ENCODE results near the gene EFCAB5. TPM values are rescaled to one million over a fixed set of nuclear protein-coding genes. Genes with fewer than 3 reads are reported as not detected.
A peak's percentile ranks its signal among the peaks of the same experiment; 100 is the strongest.
"Not testable (repeated sequence)": the region's sequence is repeated elsewhere in the genome, so short reads cannot be mapped to it uniquely, and the experiment has no call there.

EFCAB5 gene
- 1 to 10 TPM in 4 of 6 donors, under 1 TPM in 1, not detected in 1; 0.88 to 2.6 (median 1.6) TPM for polyA plus RNA-seq (ENCODE audit: low read depth in 6 of 6)

DNA sequence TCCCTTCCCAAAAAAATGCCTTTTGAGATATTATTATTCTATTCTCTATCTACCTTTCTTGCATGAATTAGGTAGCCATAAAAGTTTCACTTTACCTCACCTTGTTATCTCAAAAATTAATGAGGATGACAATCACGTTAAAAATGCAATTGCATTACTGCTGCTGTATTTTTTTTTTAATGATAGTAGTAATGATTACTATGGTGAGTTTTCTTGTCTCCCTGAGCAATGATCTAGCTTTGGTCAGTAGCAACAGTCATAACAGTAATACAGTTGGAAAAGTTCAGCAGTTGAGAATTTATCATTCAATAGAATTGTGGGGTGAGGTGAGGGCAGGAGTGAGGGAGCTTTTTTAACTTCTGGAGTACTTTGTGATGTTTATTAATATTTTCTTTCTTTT is at the start of gene EFCAB5:
EFCAB5 (plus strand) TSS at position 301 of the 400 bp plus-strand sequence. CDS start 163 bp downstream, outside the sequence.
- DNase-seq (no peak), ATAC-seq (ENCODE audit: low read depth in 2 of 2) (no peak)
- peaks cover 0 to 10% (median 10%) of the 10 kb centered on the region in 3 donors for H3K4me1 Mint-ChIP-seq
- no peaks in the 10 kb centered on the region for H3K36me3 Mint-ChIP-seq
- no peak within 1 kb of the TSS for H3K4me3 Mint-ChIP-seq
- no peaks in the 10 kb centered on the region for H3K27me3 Mint-ChIP-seq
- no peaks in the 10 kb centered on the region for H3K9me3 Mint-ChIP-seq
- H3K27ac Mint-ChIP-seq = no peak within 1 kb of the TSS

GRCh38 chr17:29892201-29892600 is 49.2 kb upstream of the EFCAB5 start:
- peak overlapping the region in 3 of 6 donors; percentile 1 to 49 (median 47) for H3K27ac Mint-ChIP-seq
- peaks cover 6 to 24% (median 9%) of the 10 kb centered on the region in 7 donors for H3K9me3 Mint-ChIP-seq
- H3K4me3 Mint-ChIP-seq = peak overlapping the region in 1 of 8 donors; percentile 55
- DNase-seq = no peak
- peaks cover 25 to 41% (median 30%) of the 10 kb centered on the region in 3 donors for H3K4me1 Mint-ChIP-seq
- ATAC-seq (ENCODE audit: low read depth in 2 of 2) = no peak
- peaks cover 7 to 19% of the 10 kb centered on the region in 2 donors for H3K36me3 Mint-ChIP-seq
- no peaks in the 10 kb centered on the region for H3K27me3 Mint-ChIP-seq

DNA sequence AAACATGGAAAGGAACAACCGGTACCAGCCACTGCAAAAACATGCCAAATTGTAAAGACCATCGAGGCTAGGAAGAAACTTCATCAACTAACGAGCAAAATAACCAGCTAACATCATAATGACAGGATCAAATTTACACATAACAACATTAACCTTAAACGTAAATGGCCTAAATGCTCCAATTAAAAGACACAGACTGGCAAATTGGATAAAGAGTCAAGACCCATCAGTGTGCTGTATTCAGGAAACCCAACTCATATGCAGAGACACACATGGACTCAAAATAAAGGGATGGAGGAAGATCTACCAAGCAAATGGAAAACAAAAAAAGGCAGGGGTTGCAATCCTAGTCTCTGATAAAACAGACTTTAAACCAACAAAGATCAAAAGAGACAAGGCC is 44.3 kb upstream of the EFCAB5 start:
- H3K27me3 Mint-ChIP-seq; H3K27ac Mint-ChIP-seq; ATAC-seq (ENCODE audit: low read depth in 2 of 2); H3K36me3 Mint-ChIP-seq; DNase-seq; H3K4me3 Mint-ChIP-seq: not testable (repeated sequence)
- Mint-ChIP-seq H3K4me1 (peaks cover 21 to 37% (median 34%) of the 10 kb centered on the region in 3 donors), H3K9me3 (peaks cover 0 to 19% (median 9%) of the 10 kb centered on the region in 7 donors)

DNA sequence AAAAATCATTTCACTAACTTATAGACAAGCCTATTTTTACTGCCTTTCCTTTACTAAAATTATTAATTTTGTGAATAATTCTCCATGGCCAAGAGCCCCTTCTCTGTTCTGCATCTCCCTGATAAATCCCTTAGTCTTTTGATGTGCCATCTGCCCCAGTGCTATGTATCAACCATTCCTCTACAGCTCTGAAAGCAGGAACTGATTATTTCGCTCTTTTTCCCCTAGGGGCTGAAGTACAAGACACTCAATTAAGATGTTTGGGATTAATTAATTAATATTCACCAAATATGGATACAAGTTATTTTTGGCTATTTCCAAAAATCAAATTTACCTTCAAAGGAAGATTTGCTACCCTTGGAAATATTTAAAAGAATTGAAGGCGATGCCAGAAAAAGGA is 38.0 kb upstream of the EFCAB5 start:
- peaks cover 26 to 45% (median 45%) of the 10 kb centered on the region in 3 donors for H3K4me1 Mint-ChIP-seq

DNA sequence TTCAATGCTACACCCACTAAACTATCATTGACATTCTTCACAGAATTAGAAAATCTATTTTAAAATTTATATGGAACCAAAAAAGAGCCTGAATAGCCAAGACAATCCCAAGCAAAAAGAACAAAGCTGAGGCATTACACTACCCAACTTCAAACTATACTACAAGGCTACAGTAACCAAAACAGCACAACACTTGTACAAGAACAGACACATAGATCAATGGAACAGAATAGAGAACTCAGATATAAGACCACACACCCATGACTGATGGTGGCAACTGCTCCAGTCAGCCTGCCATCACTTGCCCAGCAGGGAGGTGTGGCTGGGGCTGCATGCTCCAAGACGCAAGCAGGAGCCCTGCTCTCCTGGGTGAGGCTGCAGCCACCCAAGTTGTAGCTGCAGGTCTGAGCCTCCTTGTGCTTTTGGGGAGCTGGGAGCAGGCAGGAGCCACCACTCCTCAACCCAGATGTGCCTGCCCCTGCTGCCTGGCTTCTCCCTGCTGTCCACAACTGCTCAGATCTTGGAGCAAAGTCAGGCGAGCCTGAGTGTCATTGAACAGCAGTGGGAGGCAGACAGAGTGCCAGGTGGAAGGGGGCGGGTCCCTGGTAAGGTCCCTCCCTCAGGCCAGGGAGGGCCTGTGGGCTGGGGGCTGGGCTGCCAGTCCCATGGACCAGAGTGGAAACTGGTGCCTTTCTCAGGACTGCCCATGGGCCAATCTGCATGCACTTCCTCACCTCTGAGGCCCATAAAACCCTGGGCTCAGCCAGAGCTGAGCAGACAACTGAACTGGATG is 36.2 kb upstream of the EFCAB5 start:
- Mint-ChIP-seq H3K4me3 (peak overlapping the region in 2 of 8 donors; percentile 24 to 42), H3K36me3 (peaks cover 14 to 15% of the 10 kb centered on the region in 2 donors), H3K27me3 (no peaks in the 10 kb centered on the region), H3K27ac (peak overlapping the region in 3 of 6 donors; percentile 13 to 84 (median 27)), H3K4me1 (peaks cover 28 to 43% (median 42%) of the 10 kb centered on the region in 3 donors), H3K9me3 (peaks cover 0 to 15% (median 10%) of the 10 kb centered on the region in 7 donors)
- no peak for DNase-seq
- ATAC-seq (ENCODE audit: low read depth in 2 of 2) = no peak

More for the DNA sequence above, 38.0 kb upstream of the EFCAB5 start:
- H3K4me3 Mint-ChIP-seq = no peak overlapping the region
- ATAC-seq (ENCODE audit: low read depth in 2 of 2) (no peak), DNase-seq (no peak)
- H3K9me3 Mint-ChIP-seq = peaks cover 0 to 15% (median 10%) of the 10 kb centered on the region in 7 donors
- peak overlapping the region in 2 of 6 donors; percentile 46 to 87 for H3K27ac Mint-ChIP-seq
- H3K27me3 Mint-ChIP-seq = no peaks in the 10 kb centered on the region
- H3K36me3 Mint-ChIP-seq = peaks cover 14 to 15% of the 10 kb centered on the region in 2 donors

- Mint-ChIP-seq H3K4me3 (peak overlapping the region in 1 of 8 donors; percentile 20), H3K27me3 (no peaks in the 10 kb centered on the region), H3K9me3 (peaks cover 0 to 15% (median 10%) of the 10 kb centered on the region in 7 donors), H3K36me3 (peaks cover 14 to 15% of the 10 kb centered on the region in 2 donors), H3K4me1 (peaks cover 30 to 43% (median 42%) of the 10 kb centered on the region in 3 donors), H3K27ac (no peak overlapping the region)
- DNase-seq (no peak), ATAC-seq (ENCODE audit: low read depth in 2 of 2) (no peak)
Observed at GRCh38 chr17:29905879-29906167, 35.6 kb upstream of the EFCAB5 start.

- no peaks in the 10 kb centered on the region for H3K27me3 Mint-ChIP-seq
- no peak for ATAC-seq (ENCODE audit: low read depth in 2 of 2)
- peaks cover 0 to 15% (median 10%) of the 10 kb centered on the region in 7 donors for H3K9me3 Mint-ChIP-seq
- no peak for DNase-seq
- H3K4me1 Mint-ChIP-seq = peaks cover 26 to 43% (median 37%) of the 10 kb centered on the region in 3 donors
- H3K27ac Mint-ChIP-seq = no peak overlapping the region
- no peak overlapping the region for H3K4me3 Mint-ChIP-seq
- peaks cover 14 to 15% of the 10 kb centered on the region in 2 donors for H3K36me3 Mint-ChIP-seq
Observed at GRCh38 chr17:29906969-29907368, 34.5 kb upstream of the EFCAB5 start.

DNA sequence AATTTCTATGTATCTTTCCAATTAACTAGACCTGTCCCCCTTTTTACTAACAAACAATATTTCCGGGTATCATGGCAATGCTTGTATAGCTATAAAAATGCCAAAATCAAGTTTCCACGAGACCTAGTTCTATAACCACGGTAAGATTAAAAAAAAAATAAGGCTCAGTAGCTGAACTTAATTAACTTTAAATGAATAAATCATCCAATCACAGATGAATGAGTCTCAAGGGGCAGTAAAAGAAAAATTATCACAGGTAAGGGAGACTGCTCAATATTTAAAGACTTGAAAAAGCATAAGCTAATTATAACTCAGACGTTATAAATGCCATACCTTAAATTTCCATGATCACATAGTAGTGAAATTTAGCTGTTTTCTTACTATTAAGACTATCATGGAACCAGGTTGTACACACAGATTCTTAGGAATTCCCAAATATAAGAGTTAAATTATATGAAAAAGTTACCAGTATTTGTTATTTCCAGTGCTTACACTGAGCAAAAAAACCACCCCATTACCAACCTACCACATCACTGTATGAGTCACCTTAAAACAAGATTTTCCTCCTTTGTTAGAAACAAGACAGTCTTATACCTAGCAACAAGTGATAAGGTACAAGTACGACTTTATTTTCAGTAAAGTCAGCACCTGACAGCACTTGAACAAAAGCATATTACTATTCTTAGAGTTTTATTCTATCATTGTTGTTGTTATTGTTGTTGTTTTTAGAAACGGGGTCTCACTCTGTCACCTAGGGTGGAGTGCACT is 32.0 kb upstream of the EFCAB5 start:
- H3K9me3 Mint-ChIP-seq = peaks cover 0 to 15% (median 10%) of the 10 kb centered on the region in 7 donors
- peaks cover 14 to 15% of the 10 kb centered on the region in 2 donors for H3K36me3 Mint-ChIP-seq
- H3K4me3 Mint-ChIP-seq = no peak overlapping the region
- H3K27me3 Mint-ChIP-seq = no peaks in the 10 kb centered on the region
- peak overlapping the region in 3 of 6 donors; percentile 15 to 41 (median 31) for H3K27ac Mint-ChIP-seq
- no peak for DNase-seq
- peaks cover 16 to 33% (median 26%) of the 10 kb centered on the region in 3 donors for H3K4me1 Mint-ChIP-seq
- no peak for ATAC-seq (ENCODE audit: low read depth in 2 of 2)

DNA sequence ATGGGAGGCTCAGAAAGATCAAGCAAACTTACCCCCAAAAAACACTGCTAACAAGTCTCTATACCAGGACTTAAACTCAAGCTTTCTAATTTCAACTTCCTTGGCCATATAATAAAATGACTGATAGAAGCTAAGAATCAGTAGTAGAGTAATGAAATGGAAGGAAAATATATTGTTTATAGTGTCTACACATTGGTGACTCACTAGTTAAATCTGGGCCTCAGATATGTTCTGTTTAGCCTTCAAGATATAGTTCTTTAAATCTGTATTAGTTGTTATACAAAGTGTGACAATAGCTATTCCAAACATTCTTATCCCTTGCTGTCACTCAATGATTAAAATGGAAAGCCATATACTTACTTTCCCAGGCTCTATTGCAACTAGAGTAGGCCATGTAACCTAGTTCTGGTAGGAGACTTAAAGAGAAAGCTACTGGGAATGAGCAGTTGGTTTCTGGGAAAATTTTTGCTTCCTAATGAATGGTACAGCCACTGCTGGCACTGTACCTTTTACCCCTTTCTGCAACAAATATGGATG is 29.7 kb upstream of the EFCAB5 start:
- ATAC-seq (ENCODE audit: low read depth in 2 of 2) (no peak), DNase-seq (no peak)
- peaks cover 0 to 6% (median under 1%) of the 10 kb centered on the region in 7 donors for H3K9me3 Mint-ChIP-seq

GRCh38 chr17:29914819-29915537 is 26.5 kb upstream of the EFCAB5 start:
- Mint-ChIP-seq H3K4me3 (no peak overlapping the region), H3K27me3 (no peaks in the 10 kb centered on the region), H3K27ac (no peak overlapping the region), H3K4me1 (peaks cover 22 to 39% (median 34%) of the 10 kb centered on the region in 3 donors), H3K9me3 (no peaks in the 10 kb centered on the region), H3K36me3 (peaks cover 0 to 4% of the 10 kb centered on the region in 2 donors)
- DNase-seq (no peak), ATAC-seq (ENCODE audit: low read depth in 2 of 2) (no peak)

More for the DNA sequence above, 29.7 kb upstream of the EFCAB5 start:
- H3K27me3 Mint-ChIP-seq = no peaks in the 10 kb centered on the region
- H3K4me1 Mint-ChIP-seq = peaks cover 10 to 22% (median 14%) of the 10 kb centered on the region in 3 donors
- H3K27ac Mint-ChIP-seq = peak overlapping the region in 1 of 6 donors; percentile 18
- H3K4me3 Mint-ChIP-seq = no peak overlapping the region
- peaks cover 4 to 5% of the 10 kb centered on the region in 2 donors for H3K36me3 Mint-ChIP-seq

- Mint-ChIP-seq H3K36me3 (peaks cover 0 to 4% of the 10 kb centered on the region in 2 donors), H3K9me3 (no peaks in the 10 kb centered on the region), H3K27me3 (no peaks in the 10 kb centered on the region), H3K27ac (no peak overlapping the region), H3K4me3 (no peak overlapping the region), H3K4me1 (peaks cover 23 to 33% (median 31%) of the 10 kb centered on the region in 3 donors)
- no peak for DNase-seq
- no peak for ATAC-seq (ENCODE audit: low read depth in 2 of 2)
Observed at GRCh38 chr17:29918016-29918415, 23.4 kb upstream of the EFCAB5 start.

DNA sequence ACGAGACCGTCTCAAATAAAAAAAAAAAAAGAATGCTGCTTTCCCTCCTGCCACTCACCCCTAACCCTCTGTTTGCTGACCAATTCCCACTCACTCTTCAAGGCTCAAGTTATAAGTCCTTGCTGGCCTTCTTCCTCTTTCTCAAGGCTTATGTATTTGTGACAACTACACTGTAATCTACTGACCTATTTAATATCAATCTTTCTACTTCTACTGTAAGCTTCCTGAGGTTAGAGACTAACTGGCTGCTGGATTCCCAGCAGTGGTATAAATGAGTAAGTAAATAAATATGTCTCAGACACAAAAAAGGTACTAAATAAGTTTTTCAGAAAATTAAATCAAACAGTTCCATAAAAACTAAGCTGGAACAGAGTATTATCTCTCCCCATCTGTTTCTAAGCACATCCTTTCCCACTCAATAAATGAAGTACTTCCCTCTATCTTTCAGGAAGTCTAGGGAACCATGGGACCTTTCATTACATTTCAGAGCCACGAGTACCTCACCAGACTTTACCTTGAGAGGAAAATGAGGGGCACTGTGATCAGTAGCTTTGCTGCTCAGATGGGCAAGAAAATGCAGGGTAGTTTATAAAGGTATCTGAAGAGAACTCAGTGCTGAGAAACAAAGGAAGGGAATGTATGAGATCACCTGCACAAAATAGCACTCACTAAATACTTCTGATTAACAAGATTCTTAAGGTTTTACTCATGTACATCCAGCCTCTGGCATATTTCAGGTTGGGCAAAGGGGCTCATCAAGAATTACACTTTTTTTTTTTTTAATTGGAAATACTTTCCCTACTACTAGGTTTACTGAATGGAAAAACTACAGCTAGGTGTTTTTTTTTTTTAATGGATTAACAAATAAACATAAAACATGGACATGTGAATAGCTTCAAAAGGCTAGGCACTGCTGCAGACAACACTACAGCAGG is 22.2 kb upstream of the EFCAB5 start:
- H3K27me3 Mint-ChIP-seq = no peaks in the 10 kb centered on the region
- H3K4me3 Mint-ChIP-seq = no peak overlapping the region
- no peak for ATAC-seq (ENCODE audit: low read depth in 2 of 2)
- H3K27ac Mint-ChIP-seq = peak overlapping the region in 2 of 6 donors; percentile 17 to 52
- H3K4me1 Mint-ChIP-seq = peaks cover 23 to 38% (median 31%) of the 10 kb centered on the region in 3 donors
- H3K9me3 Mint-ChIP-seq = no peaks in the 10 kb centered on the region
- DNase-seq = no peak
- H3K36me3 Mint-ChIP-seq = peaks cover 0 to 4% of the 10 kb centered on the region in 2 donors

Measured in naive B cell (primary cell).